Fibroblast of the conjunctiva (primary cell): ENCODE measurements around the gene RPL19.

Source experiments
- DNase-seq: peaks from one replicate; pipeline ENCODE4 v3.0.0-alpha.2; 2010; ENCODE audit warnings: low read depth

RPL19 gene

DNA sequence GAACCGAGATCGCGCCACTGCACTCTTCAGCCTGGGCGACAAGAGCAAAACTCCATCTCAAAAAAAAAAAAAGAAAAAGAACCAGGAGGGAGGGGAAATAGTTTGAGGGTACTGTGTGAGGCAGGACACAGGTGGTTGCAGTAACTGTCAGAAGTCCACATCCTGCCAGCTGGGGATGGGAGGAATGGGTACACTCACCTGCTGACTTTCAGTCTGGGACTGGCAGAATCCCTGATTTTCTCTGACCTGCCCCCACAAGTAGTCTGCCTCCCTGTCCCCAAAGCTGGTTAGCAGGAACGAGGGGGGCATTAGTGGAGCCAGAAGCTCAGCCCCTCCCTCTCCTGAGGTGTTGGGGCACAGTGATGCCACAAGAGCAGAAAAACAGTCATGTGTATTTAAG, 27.0 kb upstream of the RPL19 start:
- no peak for DNase-seq

DNA sequence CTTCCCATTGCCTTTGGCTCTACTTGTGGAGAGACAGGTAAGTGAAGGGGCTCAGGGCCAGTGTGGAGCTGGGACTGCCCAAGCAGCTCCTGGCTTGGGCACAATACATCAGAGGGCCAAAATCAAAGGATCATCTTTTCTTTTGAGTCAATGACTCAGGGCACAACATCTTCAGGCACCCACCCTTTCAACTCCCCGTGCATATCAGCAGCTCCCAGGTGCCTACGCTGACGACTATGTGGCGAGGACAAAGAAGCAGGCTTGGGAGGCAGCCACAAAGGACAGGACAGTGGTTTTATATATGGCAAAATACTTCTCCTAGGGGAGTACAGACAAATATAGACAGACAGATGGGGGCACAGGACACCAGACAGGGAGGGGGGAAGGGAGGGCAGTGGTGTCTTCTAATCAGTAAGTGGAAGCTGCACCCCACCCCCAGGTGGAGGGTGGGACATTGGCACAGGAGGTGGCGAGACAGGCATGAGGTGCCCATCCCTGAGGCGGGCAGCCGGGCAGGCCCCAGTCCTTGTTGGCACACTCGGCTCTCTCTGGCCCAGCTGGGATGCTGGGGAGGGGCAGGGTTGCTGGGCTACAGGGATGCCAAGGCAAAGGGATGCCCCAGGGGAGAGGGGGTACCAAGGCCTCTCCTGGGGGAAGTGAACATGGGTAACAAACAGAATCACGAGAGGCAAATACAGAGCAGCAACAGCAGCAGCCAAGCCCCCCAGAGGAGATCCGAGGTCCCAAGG, 26.4 kb upstream of the RPL19 start:
- DNase-seq: no peak

DNA sequence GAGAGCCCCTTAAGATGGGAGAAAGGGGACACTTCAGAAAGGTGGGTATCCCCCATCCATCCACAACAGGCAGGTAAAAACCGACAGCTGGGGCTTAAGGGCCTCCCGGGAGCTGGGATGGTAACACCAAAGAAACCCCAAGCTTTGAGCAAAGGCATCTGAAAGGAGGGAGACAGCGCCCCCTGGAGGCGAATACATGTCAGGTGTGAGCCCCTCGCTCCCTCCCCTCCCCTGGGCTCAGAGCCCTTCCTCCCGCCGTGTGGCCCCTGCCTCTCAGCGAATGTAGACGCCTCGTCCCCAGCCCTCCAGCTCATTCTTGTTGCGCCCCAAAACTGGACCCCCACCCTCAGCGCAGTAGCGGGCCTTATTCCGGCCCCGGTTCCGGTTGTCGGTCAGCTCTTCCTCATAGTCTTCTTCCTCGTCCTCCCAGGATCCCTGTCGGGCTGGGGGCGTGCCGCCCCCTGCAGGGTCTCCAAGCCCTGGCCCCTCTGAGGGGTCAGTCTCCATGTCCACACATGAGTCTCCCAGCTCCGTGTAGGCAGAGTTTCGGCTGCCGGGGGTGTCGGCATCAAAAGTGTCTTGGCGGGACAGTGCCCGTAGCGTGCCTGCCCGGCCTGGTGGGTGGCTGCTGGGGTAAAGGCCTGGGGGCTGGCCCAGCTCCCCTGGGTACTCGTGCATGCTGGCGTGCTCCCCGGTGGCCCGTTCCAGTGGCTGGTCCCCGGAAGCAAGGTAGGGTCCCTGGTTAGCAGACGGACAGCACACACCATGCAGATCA, 25.0 kb upstream of the RPL19 start:
- DNase-seq: peak; percentile 42

DNA sequence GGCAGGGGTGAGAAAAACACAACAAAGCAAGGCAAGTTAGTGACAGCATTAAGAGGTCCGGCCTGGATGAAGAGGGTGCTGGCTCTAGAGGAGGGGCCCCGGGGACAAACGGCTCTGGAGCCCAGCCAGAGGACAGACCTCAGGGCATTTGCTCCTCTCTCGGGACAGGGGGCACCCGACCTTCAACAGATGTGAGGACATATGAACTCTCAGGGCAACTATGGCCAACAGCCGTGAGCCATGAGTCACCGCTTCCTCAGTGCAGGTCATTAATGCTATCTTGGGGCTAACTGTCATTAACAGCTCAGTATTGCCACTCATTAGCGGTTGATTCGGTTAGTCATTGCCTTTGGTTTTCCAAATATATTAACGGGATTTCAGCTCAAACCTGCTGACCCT, 24.4 kb upstream of the RPL19 start:
- no peak for DNase-seq

DNA sequence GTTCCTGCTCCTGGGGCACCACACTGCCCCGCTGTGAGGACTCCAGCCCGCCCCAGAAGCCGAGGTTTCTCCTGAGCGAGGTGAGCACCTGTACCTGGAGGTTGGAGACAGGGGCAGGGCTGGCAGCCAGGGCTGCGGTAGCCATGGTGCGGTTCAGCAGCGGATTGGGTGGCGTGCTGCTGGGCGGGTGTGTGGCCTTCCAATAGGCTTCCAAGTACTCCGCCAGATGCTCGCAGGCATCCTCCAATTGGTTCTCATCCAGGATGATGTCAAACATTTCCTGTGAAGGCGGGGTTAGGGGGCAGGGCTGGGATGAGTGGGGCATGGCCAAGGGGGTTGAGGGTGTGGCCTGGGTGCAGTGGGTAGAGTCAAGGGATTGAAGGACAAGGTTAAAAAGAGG, 22.8 kb upstream of the RPL19 start:
- no peak for DNase-seq

DNA sequence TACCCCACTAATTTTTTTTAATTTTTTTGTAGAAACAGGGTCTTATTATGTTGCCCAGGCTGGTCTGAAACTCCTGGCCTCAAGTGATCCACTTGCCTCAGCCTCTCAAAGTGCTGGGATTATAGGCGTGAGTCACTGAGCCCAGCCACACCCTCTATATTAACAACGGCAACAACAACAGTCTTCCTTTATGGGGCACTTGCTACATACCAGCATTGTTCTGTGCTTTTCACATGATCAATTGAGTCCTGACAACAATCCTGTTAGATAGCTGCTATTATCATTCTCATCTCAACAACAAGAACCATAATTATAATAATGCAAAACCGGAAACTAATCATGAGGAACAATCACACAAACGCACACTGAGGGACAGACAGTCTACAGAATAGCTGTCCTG, 21.5 kb upstream of the RPL19 start:
- no peak for DNase-seq

DNA sequence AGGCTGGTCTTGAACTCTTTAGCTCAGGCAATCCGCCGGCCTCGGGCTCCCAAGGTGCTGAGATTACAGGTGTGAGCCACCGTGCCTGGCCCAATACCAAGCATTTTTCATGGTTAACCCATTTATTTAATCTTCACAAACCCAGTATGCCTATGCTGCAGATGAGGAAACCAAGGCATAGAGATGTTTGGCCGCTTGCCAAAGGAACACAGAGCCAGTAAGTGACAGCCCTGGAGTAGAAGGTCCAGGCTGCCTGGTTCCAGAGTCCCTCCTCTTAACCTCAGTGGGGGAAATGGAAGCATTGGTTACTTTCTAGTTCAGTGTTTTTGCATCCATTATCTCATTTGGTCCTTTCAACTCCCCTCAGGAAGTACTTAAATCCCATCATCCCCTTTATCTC, 18.8 kb upstream of the RPL19 start:
- DNase-seq: no peak

DNA sequence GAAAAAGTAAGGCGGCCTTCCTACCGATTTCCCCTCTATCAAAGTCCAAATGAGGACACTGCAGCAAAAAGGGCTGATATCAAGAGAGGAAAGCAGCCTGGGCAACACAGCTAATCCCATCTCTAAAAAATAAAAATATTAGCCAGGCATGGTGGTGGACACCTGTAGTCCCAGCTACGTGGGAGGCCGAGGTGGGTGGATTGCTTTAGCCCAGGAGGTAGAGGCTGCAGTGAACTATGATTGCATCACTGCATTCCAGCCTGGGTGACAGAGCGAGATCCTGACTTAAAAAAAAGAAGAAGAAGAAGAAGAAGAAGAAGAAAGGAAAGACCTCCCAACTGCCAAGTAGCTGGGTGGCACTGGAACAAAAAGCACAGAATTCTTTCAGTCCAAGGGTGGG, 17.0 kb upstream of the RPL19 start:
- DNase-seq: no peak

DNA sequence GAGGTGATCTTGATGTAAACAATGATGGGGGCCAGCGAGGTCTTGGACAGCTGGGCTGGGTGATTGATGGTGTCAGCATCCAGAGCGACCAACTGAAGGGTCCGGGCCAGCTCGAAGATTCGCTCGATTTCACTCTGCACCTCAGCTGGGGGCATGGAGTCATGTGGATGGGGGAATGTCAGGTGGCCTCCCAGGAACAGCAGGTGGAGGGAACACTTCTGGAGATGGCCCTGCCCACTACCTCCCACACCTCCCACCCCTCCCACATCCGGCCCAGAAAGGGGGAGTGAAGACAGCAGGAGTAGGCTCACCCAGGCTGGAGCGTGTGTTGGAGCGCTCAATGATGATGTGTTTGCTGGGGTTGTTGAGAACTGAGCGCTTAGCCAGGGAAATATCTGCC, 16.4 kb upstream of the RPL19 start:
- no peak for DNase-seq

DNA sequence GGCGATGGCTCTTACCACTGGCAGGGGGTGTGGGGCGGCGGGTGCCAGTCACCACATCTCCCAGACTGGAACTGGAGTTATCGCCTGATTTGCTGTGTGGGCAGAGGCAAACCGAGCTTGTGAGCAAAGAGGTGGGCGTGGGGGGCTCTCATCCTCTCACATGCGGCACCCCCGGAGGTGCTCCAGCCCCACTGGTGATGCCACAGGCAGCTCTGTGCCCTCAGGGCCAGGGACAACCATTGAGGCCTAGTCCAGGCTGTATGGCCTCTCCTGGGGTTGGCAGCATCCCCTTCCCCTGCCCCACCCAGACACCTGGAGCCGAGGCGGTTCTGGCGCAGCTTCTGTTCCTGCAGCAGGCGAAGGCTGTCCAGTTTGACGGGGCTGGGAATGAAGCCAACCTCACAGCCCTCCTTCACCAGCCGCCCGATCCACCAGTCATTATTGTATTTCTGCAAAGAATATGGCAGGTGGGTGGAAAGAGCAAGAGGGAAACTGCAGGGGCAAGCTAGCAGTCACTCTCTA, 13.5 kb upstream of the RPL19 start:
- no peak for DNase-seq

DNA sequence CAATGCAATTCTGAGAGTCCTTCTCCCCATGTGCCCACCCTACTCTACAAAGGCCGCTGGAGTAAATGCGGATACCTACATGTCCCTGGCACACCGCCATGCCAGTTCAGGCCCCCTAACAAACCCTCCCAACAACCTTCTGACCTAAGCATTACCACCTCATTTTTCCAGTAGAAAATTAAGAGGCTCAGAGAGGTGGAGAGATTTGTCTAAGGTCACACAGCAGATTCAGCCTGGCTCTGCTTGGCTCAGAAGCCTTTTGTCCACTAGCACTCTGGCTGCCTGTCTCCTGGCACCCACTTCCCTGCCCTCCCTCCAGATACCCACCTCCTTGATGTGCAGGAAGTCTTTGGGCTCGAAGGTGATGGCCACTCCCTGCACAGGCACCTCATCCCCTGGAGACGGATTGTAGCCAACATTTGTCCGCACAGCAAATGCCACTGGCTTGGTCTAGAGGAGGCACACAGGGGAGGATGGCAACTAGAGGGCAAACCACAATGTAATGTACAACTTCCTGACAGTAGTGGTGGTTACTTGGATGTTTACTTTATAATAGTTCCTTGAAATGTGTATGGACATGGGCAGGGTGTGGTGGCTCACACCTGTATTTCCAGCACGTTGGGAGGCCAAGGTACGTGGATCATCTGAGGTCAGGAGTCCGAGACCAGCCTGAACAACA, 12.8 kb upstream of the RPL19 start:
- no peak for DNase-seq

DNA sequence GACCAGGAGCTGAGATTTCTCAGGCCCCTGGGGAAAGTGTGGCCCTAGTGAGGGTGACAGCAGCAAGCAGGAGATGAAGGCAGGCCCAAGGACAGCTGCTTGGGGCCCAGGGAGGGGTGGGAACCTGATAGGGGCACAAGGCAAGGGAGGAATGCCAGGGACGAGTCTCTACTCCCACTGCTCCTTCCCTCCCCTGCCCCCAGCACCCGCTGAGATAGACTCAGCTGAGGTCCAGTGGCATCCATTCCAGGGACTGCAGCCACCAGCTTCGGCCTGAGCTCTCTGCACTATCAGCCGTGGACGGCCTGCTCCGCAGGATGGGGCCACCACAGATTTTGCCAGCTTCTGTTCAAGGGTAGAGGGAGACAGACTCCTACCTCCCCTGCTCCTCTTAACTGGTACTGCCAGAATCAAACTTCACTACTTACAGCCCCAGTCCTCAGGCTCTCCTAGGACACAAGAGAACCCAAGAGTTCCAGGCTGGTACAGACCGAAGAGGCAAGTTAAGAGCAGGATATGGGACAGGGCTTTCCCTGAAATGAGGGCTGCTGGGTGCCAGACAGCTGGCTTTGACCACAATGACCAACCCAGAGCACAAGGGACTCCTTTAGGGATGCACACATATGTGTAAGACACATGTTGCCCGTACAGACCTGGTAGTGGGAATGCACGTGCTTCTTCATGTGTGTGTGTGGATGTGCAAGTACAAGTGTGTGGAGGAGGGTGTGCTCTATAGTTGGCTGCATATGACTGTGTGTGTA, 8.2 kb upstream of the RPL19 start:
- no peak for DNase-seq

DNA sequence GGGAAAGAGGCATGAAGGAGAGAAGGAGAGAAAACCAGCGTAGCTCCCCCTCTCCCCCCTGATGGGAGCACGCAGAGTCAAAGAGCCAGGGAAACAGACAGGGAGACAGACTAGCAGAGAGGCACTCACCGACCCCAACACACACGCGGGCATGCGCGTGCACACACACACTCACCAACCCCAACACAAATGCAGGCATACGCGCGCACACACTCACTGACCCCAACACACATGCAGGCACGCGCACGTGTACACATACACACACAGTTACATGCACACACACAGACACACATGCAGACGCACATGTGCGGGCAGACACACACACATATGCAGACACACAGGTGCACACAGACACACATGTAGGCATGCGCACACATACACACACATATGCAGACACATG, 7.2 kb upstream of the RPL19 start:
- no peak for DNase-seq

DNA sequence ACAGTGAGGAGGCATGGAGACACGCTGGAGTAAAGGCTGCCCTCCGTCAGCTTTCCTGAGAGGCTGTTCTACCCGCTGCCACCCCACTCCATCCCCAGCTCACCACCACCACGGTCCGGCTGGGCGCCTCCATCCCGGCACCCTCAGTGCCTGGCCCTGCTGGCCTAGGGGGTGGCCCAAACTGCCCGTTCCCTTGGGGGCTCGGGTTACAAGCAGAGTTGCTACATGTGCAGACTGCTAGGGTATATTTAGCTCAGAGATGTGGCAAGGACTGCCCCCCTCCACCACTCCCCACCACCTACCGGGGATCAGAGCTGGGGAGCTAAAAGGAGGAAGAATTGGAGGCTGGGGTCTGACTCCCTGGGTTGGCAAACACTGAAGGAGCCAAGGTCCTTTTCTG, 6.7 kb upstream of the RPL19 start:
- no peak for DNase-seq

DNA sequence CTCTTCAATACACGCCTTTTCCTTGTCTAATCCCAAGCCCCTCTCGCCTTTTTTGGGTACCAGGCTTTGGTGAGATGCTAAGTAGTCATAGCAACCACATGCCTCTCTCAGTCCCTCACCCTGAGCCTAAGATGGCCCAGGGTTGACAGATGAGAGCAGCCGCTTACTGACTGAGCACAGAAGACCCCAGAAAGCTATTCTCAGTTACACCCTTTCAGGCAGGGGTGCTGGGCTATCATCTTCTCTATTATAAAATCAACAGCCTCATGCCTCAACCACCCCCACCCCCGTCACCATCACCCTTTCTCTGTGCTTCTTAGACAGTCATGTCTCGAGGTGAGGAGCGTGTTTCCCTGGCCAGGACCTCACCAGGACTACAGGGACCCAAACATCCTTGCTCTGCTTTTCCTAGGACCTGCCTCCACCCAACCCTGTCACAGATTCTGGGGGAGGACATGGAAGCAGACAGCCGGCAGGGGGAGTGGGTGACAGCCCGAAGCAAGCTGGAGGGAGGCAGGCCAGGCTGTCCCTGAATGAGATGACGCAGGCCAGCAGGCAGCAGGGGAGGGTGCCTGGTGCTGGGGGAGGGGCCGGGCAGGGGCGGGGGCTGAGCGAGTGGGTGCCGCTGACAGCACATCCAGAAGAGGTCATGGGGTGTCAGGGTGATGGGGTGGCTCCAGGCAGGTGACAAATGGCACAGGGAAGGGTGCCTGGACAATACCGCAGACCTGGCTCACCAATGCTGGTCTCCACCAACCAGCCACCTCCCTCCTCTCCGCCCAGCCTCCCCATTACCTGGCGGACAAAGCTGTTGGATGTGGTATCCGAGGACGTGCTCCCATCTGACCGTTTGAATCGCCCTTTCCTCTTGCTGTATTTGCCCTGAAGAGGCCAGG, 5.7 kb upstream of the RPL19 start:
- DNase-seq: no peak

DNA sequence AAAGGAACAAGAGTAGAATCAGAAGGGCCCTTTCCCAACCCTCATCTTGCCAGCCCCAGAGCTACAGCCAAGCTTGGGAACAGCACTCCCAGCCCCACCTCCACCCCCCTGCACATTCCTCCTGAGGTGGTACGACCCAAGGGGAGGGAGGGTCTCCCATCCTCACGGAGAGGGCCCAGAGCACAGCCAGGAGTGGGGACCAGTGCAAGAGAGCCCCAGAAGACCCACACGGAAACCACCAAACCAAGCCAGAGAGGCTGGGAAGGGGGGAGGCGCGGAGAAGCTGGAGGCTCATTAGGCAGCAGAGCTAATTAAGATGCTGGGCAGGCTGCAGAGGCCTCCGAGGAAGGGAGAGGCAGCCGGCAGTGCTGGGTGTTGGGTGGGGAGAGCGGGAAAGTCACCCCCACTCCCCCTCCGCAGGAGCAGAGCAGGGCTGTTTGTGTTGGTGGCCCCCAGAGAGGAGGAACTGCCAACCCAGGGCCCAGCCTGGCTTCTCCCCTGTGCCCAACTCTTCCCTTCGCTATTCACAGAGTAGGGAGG, 5.0 kb upstream of the RPL19 start:
- DNase-seq: no peak

DNA sequence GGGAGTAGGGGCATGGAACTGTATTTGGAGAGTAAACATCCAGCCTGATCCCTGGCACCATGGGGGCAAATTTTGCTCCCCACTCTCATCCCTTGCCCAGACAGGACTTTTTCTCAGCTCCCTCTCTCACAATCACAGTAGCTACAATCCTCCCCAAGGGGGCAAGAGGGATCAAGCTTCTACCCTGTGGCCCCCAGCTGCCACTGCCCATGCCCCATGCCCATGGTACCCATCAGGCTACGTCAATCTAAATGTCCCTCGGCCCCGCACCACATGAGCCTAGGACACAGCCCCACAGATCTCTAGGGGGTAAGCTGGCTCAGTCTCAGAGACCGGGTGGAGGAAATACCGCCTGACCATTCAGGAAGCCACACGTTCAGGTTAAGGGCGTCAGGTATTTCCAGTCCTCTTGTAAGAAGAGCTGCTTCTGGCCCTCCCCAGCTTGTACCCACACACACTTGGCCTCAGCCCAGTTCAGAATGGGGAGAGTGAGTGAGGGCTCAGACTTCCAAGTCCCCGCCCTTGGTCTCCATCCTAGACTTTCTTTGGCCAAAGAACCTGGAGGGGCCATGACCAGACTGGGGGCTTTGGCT, 4.4 kb upstream of the RPL19 start:
- DNase-seq: no peak

DNA sequence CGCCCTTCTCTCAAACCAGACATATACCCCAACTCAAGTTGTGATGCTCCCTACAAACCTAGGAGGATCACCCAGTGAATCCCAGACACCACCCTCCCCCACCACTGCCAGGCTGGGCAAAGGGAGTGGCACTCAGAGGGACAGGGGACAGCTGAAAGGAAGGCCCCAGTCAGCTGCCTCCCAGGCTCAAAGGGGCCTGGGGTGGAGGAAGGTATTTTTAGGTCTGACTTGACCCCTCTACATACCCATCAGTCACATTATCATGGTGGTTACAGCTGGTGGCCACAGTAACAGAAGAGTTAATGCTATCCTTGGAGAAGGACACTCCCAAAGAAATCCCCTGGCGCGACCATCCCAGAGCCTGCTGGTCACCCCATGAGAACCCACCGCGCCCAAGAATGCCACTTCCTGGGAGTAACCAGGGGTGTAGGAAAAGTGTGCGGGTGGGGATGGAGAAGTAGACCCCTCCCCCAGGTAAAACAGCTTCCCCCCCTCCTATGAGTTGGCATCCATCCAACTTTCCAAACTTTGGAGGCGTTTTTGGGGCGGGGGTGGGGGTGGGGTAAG, 3.8 kb upstream of the RPL19 start:
- DNase-seq: no peak

DNA sequence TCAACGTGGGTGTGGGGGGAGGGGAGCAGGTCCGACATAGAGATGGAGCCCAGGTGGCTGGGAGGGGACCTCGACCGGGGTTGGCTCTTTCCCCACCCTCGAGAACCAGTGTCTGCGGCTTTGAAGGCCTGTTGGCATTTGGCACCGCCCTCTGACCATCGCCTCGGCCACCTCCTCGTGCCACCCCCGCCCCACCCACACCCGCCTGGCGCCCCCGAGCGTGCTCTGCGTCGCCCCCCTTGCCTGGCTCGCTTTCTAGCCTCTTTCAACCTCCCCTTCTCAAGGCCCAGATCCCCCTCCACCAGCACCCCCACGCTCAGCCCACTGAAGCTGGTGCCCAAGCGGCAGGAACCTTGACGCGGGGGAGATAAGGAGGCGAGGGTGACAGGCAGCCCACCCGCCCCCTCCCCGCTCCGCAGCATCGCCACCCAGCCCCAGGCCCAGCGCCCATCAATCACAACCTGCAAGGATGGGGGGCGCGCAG, 3.2 kb upstream of the RPL19 start:
- no peak for DNase-seq
